Glutamatergic neuron (in vitro differentiated cells): ENCODE results near the gene ERCC2. TPM values are rescaled to one million over a fixed set of nuclear protein-coding genes. Genes with fewer than 3 reads are reported as not detected.
"Not testable (repeated sequence)": the region's sequence is repeated elsewhere in the genome, so short reads cannot be mapped to it uniquely, and the experiment has no call there.

Experiments
- DNase-seq: peaks from one replicate; pipeline ENCODE4 v3.0.0; 2022
- H3K27ac Mint-ChIP-seq: one replicate; pipeline ENCODE4 v1.8.0; 2020; ENCODE audit warnings: mild to moderate bottlenecking, mixed read lengths, inconsistent platforms; ENCODE audit not compliant: unreplicated experiment
- H3K27me3 Mint-ChIP-seq: one replicate; pipeline ENCODE4 v1.8.0; 2020; ENCODE audit warnings: mild to moderate bottlenecking, moderate library complexity, mixed read lengths, inconsistent platforms; ENCODE audit not compliant: unreplicated experiment
- H3K36me3 Mint-ChIP-seq: one replicate; pipeline ENCODE4 v1.8.0; 2020; ENCODE audit warnings: mild to moderate bottlenecking, mixed read lengths, inconsistent platforms; ENCODE audit not compliant: unreplicated experiment
- H3K4me1 Mint-ChIP-seq: one replicate; pipeline ENCODE4 v1.8.0; 2020; ENCODE audit warnings: mild to moderate bottlenecking, low read depth, mixed read lengths, inconsistent platforms; ENCODE audit not compliant: unreplicated experiment
- H3K4me3 Mint-ChIP-seq: one replicate; pipeline ENCODE4 v1.8.0; 2020; ENCODE audit warnings: mild to moderate bottlenecking, mixed read lengths, inconsistent platforms; ENCODE audit not compliant: unreplicated experiment
- H3K9me3 Mint-ChIP-seq: one replicate; pipeline ENCODE4 v1.8.0; 2020; ENCODE audit warnings: mild to moderate bottlenecking, moderate library complexity, mixed read lengths, inconsistent platforms; ENCODE audit not compliant: unreplicated experiment
- CTCF ChIP-seq: fragments of 200-600 bp; sonication (generic); IDR thresholded peaks from one replicate; pipeline ENCODE4 v1.5.0; 2021; ENCODE audit not compliant: partially characterized antibody, unreplicated experiment
- total RNA-seq: library from RNA; stranded (reverse); fragmentation: NEBNext Ultra II Directional; extraction: Animal tissue kit (Norgen Biotek cat#: 25700); gene quantifications from one replicate; pipeline ENCODE4 v1.2.1, GENCODE V29; 2021; ENCODE audit not compliant: unreplicated experiment

Gene ERCC2
- total RNA-seq, 1 donor from 2014 or later = 52.9 TPM

GRCh38 chr19:45314708-45315245 is 55.6 kb downstream of the ERCC2 start:
- Mint-ChIP-seq H3K27me3 (peaks cover 19% of the 10 kb centered on the region), H3K4me1 (peaks cover 2% of the 10 kb centered on the region), H3K36me3 (no peaks in the 10 kb centered on the region), H3K9me3 (peaks cover 4% of the 10 kb centered on the region), H3K27ac (no peak overlapping the region), H3K4me3 (no peak overlapping the region)
- DNase-seq = no peak
- no peak for TF ChIP-seq CTCF

- not testable (repeated sequence) for H3K27ac Mint-ChIP-seq, H3K36me3 Mint-ChIP-seq, H3K9me3 Mint-ChIP-seq, H3K4me1 Mint-ChIP-seq, DNase-seq, H3K4me3 Mint-ChIP-seq
- H3K27me3 Mint-ChIP-seq = peaks cover 14% of the 10 kb centered on the region
Measured at GRCh38 chr19:45312285-45312684, 58.1 kb downstream of the ERCC2 start.

- Mint-ChIP-seq H3K27ac (peak overlapping the region; percentile 3), H3K9me3 (peaks cover 2% of the 10 kb centered on the region), H3K27me3 (peaks cover 12% of the 10 kb centered on the region), H3K4me3 (no peak overlapping the region), H3K4me1 (peaks cover 2% of the 10 kb centered on the region), H3K36me3 (no peaks in the 10 kb centered on the region)
- TF ChIP-seq CTCF = no peak
- no peak for DNase-seq
Measured at GRCh38 chr19:45311621-45312020, 58.8 kb downstream of the ERCC2 start.

- H3K4me1 Mint-ChIP-seq, H3K9me3 Mint-ChIP-seq, H3K4me3 Mint-ChIP-seq, H3K36me3 Mint-ChIP-seq, H3K27ac Mint-ChIP-seq, H3K27me3 Mint-ChIP-seq, DNase-seq: not testable (repeated sequence)
Measured at GRCh38 chr19:45309322-45309721, 61.1 kb downstream of the ERCC2 start.

GRCh38 chr19:45307361-45307760 is 63.0 kb downstream of the ERCC2 start:
- Mint-ChIP-seq H3K4me3 (no peak overlapping the region), H3K4me1 (peaks cover 2% of the 10 kb centered on the region), H3K27me3 (peaks cover 13% of the 10 kb centered on the region), H3K36me3 (no peaks in the 10 kb centered on the region), H3K27ac (no peak overlapping the region), H3K9me3 (peaks cover 12% of the 10 kb centered on the region)
- no peak for TF ChIP-seq CTCF
- DNase-seq = no peak

- Mint-ChIP-seq H3K27ac (no peak overlapping the region), H3K36me3 (no peaks in the 10 kb centered on the region), H3K4me1 (peaks cover 2% of the 10 kb centered on the region), H3K4me3 (no peak overlapping the region), H3K9me3 (peaks cover 12% of the 10 kb centered on the region), H3K27me3 (peaks cover 13% of the 10 kb centered on the region)
- DNase-seq = no peak
- no peak for TF ChIP-seq CTCF
Measured at GRCh38 chr19:45306518-45307027, 63.8 kb downstream of the ERCC2 start.
